Cardiac septum (tissue), 1 donor: ENCODE measurements around the gene ZSCAN10. TPM values are rescaled to one million over a fixed set of nuclear protein-coding genes. Genes with fewer than 3 reads are reported as not detected.
A peak's percentile ranks its signal among the peaks of the same experiment; 100 is the strongest.
"Not testable (repeated sequence)": the region's sequence is repeated elsewhere in the genome, so short reads cannot be mapped to it uniquely, and the experiment has no call there.

ENCODE experiments used
- DNase-seq: peaks from one replicate; pipeline ENCODE4 v3.0.0-alpha.2; 2020; ENCODE audit warnings: low spot score
- intact Hi-C: fragments of 100-400 bp; cut with DNase I; formaldehyde crosslinking; loops from one replicate; pipeline ENCODE4 v1.14.0; 2022
- total RNA-seq: library from RNA; stranded (reverse); fragmentation: NEBNext Ultra II Directional; extraction: Animal tissue kit (Norgen Biotek cat#: 25700); gene quantifications from one replicate; pipeline ENCODE4 v1.2.1, GENCODE V29; 2021
- donor health status: DM: no; HTN: no; CAD: no.

Gene ZSCAN10
- total RNA-seq, 1 donor from 2014 or later = not detected

DNA sequence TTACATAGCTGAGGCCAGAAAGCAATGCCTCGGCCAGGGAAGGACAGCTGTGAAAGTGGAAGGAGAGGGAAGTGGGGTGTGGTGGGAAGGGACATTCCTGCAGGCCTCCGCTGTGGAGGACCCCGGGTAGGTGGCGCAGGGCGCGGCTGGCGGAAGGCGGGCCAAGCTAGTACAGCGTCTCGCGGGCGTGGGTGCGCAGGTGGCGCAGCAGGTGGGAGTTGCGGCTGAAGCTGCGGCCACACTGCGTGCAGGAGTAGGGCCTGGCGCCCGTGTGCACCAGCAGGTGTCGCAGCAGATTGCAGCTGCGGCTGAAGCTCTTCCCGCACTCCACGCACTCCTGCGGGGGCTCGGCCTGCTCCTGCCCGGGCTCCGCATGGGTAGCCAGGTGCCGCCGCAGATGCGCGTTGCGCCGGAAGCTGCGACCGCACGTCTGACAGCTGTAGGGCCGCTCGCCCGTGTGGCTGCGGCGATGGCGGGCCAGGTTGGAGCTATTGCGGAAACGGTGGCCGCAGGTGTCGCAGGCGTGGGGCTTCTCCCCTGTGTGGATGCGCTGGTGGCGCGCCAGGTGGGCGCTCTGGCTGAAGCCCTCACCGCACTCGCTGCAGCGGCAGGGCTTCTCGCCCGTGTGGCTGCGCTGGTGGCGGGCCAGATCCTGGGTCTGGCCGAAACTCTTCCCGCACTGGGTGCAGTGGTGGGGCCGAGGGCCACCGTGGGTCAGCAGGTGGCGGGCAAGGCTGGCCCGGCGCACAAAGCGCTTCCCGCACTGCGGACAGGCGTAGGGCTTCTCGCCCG is 10.0 kb downstream of the ZSCAN10 start:
- intact Hi-C loops = no loop called here
- DNase-seq = no peak

DNA sequence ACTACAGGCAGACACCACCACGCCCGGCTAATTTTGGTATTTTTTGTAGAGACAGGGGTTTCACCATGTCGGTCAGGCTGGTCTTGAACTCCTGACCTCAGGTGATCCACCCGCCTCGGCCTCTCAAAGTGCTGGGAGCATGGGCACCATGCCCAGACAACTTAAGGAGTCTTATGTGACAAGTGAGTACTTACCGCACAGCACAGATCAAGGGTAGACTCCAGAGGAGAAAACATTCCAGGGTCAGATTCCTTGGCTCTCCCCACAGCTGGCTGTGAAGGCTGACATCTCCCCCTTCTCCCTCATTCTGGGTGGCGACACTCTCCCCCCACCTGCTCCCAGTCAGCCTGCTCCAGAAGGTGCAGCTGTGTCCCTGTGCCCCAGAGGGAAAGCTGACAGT is 10.6 kb downstream of the ZSCAN10 start:
- intact Hi-C loops = no loop called here
- DNase-seq = no peak

- intact Hi-C loops = no loop called here
- DNase-seq = no peak
These were observed 11.6 kb downstream of the ZSCAN10 start for GRCh38 chr16:3087243-3088235.

GRCh38 chr16:3086596-3087242 is 12.4 kb downstream of the ZSCAN10 start:
- DNase-seq = no peak

DNA sequence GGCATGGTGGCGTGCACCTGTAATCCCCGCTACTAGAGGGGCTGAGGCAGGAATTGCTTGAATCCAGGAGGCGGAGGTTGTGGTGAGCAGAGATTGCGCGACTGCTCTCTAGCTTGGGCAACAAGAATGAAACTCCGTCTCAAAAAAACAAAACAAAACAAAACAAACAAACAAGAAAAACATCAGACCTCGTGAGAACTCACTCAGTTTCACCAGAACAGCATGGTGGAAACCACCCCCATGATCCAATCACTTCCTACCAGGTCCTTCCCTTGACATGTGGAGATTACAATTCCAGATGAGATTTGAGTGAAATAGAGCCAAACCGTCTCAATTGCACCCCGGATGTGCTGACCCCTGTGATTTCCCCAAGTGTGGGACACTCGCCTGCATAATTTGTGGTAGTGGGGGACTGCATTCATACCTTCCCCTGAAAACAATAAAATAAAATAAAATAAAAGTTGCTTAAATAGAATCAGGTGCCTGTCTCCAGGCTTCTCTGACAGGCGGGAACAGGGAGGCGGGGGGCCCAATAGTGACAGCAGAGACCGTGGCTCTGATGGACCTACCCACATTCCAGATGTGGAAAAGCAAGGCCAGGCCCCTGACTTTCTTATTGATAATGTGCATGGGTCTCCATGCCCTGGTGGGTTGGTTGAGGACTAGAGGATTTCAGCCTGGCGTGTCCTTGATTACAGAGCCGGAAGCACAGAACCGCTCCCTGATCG is 13.1 kb downstream of the ZSCAN10 start:
- intact Hi-C loops = no loop called here
- no peak for DNase-seq

More at GRCh38 chr16:3086596-3087242, 12.4 kb downstream of the ZSCAN10 start:
- intact Hi-C loops = no loop called here

DNA sequence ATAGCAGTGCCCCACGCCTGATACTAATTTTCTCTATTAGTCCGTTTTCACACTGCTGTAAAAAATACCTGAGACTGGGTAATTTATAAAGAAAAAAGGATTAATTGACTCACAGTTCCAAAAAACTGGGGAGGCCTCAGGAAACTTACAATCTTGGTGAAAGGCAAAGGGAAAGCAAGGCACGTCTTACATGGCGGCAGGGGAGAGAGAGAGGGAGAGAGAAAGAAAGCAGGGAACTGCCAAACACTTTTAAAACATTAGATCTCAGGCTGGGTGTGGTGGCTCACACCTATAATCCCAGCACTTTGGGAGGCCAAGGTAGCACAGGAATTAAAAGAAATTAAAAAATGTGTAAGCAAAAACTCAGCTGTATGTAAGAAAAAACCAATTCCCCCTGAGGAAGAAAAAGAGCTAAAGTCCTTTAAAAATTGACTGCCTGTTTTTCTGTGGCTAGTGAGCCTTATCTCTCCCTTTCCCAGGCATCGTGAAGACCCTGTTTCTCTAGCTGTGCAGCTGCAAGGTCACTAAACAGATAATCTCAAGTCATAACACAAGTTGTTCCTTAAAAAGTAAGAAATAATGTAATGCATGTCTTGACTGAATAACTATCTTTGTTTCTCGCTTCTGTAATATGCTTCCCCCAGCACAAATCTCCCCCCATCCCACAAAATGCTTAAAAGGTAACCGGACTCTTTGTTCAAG is 14.0 kb downstream of the ZSCAN10 start:
- intact Hi-C loops = no loop called here
- no peak for DNase-seq

GRCh38 chr16:3084491-3084890 is 14.6 kb downstream of the ZSCAN10 start:
- no peak for DNase-seq
- intact Hi-C loops = no loop called here

- DNase-seq, intact Hi-C loops: not testable (repeated sequence)
These were observed 15.7 kb downstream of the ZSCAN10 start for GRCh38 chr16:3083408-3083807.

- intact Hi-C loops, DNase-seq: not testable (repeated sequence)
These were observed 17.1 kb downstream of the ZSCAN10 start for GRCh38 chr16:3081957-3082356.

- no peak for DNase-seq
- intact Hi-C loops = no loop called here
These were observed 19.1 kb downstream of the ZSCAN10 start for GRCh38 chr16:3080024-3080423.

DNA sequence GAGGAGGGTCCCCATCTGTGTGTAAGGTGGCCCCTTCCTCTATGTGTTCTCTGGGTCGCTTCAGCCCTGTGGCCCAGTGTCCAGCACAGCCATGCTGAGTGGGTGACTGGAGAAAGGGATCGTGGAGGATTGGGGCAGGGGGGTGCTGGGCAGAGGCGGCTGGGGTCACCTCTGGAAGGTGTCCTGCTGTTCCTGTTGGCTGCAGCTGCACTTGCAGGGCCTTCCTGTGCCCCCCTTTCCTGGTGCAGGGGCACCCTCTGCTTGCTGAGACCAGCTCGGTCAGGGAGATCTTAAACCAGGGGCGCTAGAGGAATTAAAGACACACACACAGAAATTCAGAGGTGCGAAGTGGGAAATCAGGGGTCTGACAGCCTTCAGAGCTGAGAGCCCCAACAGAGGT is 22.5 kb downstream of the ZSCAN10 start:
- intact Hi-C loops = no loop called here
- DNase-seq = no peak

DNA sequence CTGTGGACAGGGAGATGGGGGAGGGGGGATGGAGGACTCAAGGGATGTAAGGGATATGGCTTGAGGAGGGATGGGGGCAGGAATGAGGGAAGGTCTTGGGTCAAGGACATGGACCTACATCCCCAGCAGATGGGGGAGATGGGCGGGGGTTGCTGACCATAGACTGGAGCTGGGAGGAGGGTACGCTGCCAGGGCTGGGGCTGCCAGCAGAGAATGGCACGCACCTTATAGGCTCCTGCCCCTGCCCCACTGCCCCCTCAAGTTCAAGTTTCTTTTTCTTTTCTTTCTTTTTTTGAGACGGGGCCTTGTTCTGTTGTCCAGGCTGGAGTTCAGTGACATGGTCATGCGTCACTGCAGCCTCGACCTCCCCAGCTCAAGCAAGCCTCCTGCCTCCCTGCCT is 23.1 kb downstream of the ZSCAN10 start:
- intact Hi-C loops, DNase-seq: not testable (repeated sequence)

DNA sequence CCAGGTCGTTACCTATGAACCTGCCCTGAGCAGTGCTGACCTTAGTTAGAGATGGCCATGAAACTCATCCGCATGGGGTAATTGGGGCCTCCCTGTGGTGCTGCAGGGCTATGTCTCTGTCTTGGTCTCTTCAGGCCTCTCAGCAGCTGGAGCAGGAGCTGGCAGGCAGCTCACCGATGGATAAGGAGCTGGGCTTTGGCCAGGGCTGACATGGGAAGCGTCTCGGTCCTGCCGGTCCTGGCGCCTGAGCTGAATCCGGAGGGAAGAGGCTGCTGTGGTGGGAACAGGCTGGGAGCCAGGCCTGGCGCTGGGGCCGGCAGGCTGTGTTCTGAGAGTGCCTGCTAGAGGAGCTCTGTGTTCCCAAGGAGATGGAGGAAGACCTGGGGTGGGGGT is 23.6 kb downstream of the ZSCAN10 start:
- intact Hi-C loops = no loop called here

DNA sequence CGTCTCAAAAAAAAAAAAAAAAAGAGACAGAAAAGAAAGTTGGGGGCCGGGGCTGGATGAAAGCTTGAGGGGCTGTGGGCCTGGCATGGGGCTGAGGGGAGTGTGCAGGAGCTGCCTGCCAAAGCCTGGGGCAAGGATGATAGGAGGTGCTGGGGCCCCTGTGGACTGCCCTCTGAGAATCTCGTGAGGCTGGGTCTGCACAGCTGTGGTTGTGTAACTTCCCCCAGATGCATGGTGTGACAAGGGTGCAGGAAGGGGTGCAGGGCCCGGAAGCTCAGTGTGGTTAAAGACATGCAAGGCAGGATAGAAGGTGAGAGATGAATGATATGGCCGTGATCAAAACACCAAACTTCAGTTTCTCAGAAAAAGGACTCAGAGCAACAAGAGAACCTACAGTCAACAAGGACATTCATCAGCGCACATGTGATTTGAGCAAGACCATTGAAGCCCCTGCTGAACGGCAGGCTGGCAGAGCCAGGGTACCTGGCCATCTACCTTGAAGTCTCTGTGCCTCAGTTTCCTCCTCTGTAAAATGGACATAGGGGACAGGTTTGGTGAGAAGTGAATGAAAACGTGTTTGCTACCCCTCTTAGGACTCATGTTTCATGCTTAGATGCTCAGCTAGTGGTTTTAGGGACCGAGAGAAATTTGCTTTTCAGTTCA is 24.1 kb downstream of the ZSCAN10 start:
- intact Hi-C loops = no loop called here
- DNase-seq = peak; percentile 89

More for the DNA sequence above, 23.6 kb downstream of the ZSCAN10 start:
- DNase-seq = no peak

DNA sequence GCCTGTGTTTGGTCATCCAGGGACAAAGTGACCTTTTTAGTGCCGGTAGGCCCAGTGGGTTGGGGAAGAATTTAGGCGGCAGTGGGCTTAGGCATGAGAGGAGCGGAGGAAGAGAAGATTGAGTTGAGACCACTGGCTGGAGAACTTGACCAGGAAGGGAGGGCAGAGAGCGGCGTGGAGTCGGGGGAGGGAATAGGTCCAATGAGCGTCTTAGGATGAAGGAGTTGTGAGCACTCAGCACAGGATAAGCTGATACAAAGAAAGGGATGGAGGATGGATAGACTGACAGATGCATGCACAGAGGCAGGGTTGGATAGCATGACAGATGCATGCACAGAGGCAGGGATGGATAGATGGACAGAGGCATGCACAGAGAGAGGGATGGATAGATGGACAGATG is 25.6 kb downstream of the ZSCAN10 start:
- DNase-seq = no peak
- intact Hi-C loops = no loop called here

DNA sequence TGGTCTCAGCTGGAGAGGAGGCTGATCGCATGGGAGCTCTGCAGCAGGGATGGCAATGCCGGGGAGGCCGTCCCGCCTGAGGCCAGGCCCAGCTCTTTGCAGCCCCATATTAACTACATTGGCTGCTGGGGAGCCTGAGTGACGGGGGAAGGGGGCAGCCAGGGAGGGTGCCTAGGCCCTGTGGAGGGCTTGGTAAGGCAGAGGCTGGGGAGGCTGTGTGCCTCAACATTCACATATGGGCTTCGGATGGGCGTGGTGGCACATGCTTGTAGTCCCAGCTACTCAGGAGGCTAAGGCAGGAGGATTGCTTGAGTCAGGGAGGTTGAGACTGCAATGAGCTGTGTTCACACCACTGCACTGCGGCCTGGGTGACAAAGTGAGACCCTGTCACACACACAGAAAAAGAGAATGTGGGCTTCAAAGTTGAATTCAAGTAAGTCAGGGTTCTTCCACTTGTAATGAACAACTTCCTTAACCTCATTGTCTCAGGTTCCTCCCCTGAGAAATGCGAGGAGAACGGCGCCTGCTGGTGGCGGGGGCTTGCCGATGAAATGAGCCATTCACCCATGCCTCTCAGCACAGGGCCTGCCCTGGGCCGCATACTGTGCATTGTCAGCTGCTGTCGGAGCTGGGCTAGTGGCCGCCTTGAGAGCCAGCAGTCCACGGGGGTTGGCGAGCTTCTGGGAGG is 26.4 kb downstream of the ZSCAN10 start:
- DNase-seq, intact Hi-C loops: not testable (repeated sequence)

DNA sequence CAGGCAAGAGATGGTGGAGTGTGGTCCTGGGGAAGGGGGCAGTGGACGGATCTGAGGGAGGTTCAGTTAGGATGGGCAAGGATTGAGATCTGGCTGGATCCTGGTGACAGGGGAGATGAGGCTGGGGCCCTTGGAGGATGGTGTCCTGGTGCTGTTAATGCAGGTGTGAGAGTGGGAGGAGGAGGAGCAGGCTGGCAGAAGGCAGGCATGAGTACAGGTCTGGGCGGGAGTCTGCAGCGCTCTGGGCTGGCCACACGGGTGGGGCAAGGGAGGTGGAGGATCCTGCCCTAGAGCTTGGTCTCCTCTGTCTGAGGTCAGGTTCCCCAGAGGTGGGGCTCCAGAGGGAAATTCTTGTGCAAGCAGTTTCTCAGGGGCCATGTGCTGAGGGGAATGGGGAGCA is 26.9 kb downstream of the ZSCAN10 start:
- intact Hi-C loops, DNase-seq: not testable (repeated sequence)

DNA sequence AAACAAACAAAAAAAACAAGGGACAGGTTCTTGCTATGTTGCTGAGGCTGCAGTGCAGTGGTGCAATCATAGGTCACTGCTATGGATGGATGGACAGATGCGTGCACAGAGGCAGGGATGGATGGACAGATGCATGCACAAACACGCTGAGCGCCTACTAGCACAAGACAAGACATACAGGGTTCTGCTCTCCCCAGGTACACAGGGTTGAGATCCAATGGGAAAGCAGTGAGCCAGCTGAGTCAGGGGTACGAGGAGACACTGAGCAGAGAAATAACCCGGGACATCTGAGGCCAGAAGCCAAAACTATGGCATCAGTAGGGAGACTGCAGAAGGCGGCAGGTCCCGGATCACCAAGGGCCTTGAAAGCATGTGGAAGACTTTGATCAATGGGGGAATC is 27.4 kb downstream of the ZSCAN10 start:
- intact Hi-C loops = no loop called here
- DNase-seq = no peak
